ENCODE results near the gene PKN1. TPM values are rescaled to one million over a fixed set of nuclear protein-coding genes. Genes with fewer than 3 reads are reported as not detected.

PKN1 gene
- total RNA-seq, 2 donors from 2014 or later: 87.2 to 111 TPM

- H3K27me3 ChIP-seq: no peaks in the 10 kb centered on the region
- peaks cover 0 to 57% of the 10 kb centered on the region in 2 donors for H3K4me1 ChIP-seq
- H3K9me3 ChIP-seq: no peaks in the 10 kb centered on the region
- peak overlapping the region; percentile 78 to 93 for H3K4me3 ChIP-seq
- no peaks in the 10 kb centered on the region for H3K36me3 ChIP-seq
- TF ChIP-seq, protein P1, sequence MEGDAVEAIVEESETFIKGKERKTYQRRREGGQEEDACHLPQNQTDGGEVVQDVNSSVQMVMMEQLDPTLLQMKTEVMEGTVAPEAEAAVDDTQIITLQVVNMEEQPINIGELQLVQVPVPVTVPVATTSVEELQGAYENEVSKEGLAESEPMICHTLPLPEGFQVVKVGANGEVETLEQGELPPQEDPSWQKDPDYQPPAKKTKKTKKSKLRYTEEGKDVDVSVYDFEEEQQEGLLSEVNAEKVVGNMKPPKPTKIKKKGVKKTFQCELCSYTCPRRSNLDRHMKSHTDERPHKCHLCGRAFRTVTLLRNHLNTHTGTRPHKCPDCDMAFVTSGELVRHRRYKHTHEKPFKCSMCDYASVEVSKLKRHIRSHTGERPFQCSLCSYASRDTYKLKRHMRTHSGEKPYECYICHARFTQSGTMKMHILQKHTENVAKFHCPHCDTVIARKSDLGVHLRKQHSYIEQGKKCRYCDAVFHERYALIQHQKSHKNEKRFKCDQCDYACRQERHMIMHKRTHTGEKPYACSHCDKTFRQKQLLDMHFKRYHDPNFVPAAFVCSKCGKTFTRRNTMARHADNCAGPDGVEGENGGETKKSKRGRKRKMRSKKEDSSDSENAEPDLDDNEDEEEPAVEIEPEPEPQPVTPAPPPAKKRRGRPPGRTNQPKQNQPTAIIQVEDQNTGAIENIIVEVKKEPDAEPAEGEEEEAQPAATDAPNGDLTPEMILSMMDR (IDR thresholded peaks at IDR 0.05): no peak
- peak overlapping the region; percentile 91 to 92 for H3K27ac ChIP-seq
- no peak for DNase-seq (ENCODE audit: low spot score)
Observed at GRCh38 chr19:14433554-14434501, 722 bp downstream of the PKN1 start.

DNA sequence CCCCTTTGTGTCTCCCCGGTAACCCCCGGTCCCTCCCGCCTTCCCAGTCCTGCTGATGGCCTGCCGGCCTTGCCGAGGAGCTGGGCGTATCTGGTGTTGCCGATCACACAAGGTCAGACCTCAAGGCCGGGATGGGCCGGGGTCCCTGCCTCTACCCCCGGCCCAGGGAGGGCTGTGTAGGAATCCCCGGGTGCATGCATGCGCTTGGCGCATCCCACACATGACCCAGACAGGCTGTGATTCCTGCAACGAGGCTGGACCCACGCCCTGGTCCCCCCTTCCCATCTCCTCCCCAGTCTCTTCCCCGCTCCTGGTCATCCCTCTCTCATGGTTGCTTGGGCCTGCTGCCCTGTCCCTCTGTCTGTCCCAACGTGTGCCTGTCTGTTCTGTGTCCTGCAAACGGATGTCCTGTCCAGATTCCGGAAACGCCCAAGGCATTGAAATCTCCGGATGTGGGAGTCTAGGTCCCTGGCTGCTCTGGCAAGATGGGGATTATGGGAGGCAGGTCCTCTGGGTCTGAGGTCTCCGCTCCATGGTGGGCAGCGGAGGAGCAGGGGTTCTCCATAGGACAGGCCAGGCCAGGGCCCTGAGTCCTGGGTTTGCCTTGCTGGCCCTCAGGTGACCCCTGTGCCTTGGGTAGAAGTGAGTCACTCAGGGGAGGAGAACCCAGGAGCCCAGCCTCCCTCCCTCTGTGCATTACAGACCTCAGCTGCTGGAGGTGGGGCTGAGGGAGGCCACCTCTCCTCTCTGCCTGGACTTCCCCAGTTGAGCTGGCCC is 1.6 kb downstream of the PKN1 start:
- Histone ChIP-seq H3K27ac (peak overlapping the region; percentile 91 to 92), H3K4me3 (peak overlapping the region; percentile 78 to 93), H3K9me3 (no peaks in the 10 kb centered on the region), H3K27me3 (no peaks in the 10 kb centered on the region), H3K36me3 (no peaks in the 10 kb centered on the region), H3K4me1 (peaks cover 0 to 66% of the 10 kb centered on the region in 2 donors)
- TF ChIP-seq, protein P1 (IDR thresholded peaks at IDR 0.05): no peak
- DNase-seq (ENCODE audit: low spot score): peak; percentile 85

GRCh38 chr19:14435320-14436050 is 2.4 kb downstream of the PKN1 start:
- Histone ChIP-seq H3K4me1 (peaks cover 0 to 74% of the 10 kb centered on the region in 2 donors), H3K27me3 (no peaks in the 10 kb centered on the region), H3K9me3 (no peaks in the 10 kb centered on the region), H3K36me3 (no peaks in the 10 kb centered on the region), H3K4me3 (peak overlapping the region in 1 of 2 donors; percentile 78), H3K27ac (peak overlapping the region; percentile 91 to 92)
- TF ChIP-seq, protein P1 (IDR thresholded peaks at IDR 0.05): no peak
- no peak for DNase-seq (ENCODE audit: low spot score)

- no peak overlapping the region for H3K4me3 ChIP-seq
- no peaks in the 10 kb centered on the region for H3K9me3 ChIP-seq
- peaks cover 17% of the 10 kb centered on the region for H3K36me3 ChIP-seq
- no peaks in the 10 kb centered on the region for H3K27me3 ChIP-seq
- TF ChIP-seq, protein P1 (IDR thresholded peaks at IDR 0.05): no peak
- DNase-seq (ENCODE audit: low spot score): no peak
- peaks cover 0 to 74% of the 10 kb centered on the region in 2 donors for H3K4me1 ChIP-seq
- H3K27ac ChIP-seq: no peak overlapping the region
Observed at GRCh38 chr19:14437578-14438140, 4.6 kb downstream of the PKN1 start.

- H3K27ac ChIP-seq: no peak overlapping the region
- H3K27me3 ChIP-seq: no peaks in the 10 kb centered on the region
- TF ChIP-seq, protein P1 (IDR thresholded peaks at IDR 0.05): no peak
- no peaks in the 10 kb centered on the region for H3K9me3 ChIP-seq
- H3K36me3 ChIP-seq: peaks cover 31% of the 10 kb centered on the region
- peaks cover 0 to 68% of the 10 kb centered on the region in 2 donors for H3K4me1 ChIP-seq
- H3K4me3 ChIP-seq: no peak overlapping the region
- no peak for DNase-seq (ENCODE audit: low spot score)
Observed at GRCh38 chr19:14439014-14439413, 5.9 kb downstream of the PKN1 start.

Measured in right atrium auricular region (tissue), 2 donors.